Measurements from ENCODE around the gene GFOD1. TPM values are rescaled to one million over a fixed set of nuclear protein-coding genes. Genes with fewer than 3 reads are reported as not detected.

GFOD1 gene
- total RNA-seq, 4 donors from 2014 or later = 21.8 to 49.4 (median 31.1) TPM

DNA sequence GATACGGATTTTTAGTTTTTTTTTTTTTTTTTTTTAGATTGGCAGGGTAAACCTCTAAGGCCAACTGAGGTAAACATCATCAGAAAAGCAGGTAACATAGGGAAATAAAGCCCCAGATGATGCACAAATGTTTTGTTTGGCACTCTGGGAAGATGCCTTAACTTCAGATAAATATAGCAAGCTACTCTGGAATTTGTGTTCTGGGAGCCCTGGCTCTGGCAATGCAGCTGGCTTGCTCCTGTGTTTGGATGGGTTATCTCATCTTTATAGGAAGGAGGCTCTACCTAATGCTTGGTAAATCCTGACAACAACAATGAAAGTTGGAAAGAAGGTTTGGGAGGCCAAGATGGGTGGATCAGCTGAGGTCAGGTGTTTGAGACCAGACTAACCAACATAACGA is 77.4 kb downstream of the GFOD1 start:
- peak overlapping the region in 2 of 4 donors; percentile 18 to 69 for H3K27ac ChIP-seq
- no peak overlapping the region for H3K4me3 ChIP-seq
- H3K36me3 ChIP-seq = no peaks in the 10 kb centered on the region
- no peaks in the 10 kb centered on the region for H3K9me3 ChIP-seq
- H3K4me1 ChIP-seq = peaks cover 0 to 76% (median 48%) of the 10 kb centered on the region in 4 donors
- WGBS, 2 donors = 61 to 73% methylated on average over 2 of the region's 2 CpGs
- no peak for DNase-seq (ENCODE audit: low spot score in 2 of 2)
- no peaks in the 10 kb centered on the region for H3K27me3 ChIP-seq
- no peak for TF ChIP-seq EP300 (IDR thresholded peaks at IDR 0.05)
- TF ChIP-seq POLR2A (IDR thresholded peaks at IDR 0.05) = no peak
- TF ChIP-seq, protein P1, sequence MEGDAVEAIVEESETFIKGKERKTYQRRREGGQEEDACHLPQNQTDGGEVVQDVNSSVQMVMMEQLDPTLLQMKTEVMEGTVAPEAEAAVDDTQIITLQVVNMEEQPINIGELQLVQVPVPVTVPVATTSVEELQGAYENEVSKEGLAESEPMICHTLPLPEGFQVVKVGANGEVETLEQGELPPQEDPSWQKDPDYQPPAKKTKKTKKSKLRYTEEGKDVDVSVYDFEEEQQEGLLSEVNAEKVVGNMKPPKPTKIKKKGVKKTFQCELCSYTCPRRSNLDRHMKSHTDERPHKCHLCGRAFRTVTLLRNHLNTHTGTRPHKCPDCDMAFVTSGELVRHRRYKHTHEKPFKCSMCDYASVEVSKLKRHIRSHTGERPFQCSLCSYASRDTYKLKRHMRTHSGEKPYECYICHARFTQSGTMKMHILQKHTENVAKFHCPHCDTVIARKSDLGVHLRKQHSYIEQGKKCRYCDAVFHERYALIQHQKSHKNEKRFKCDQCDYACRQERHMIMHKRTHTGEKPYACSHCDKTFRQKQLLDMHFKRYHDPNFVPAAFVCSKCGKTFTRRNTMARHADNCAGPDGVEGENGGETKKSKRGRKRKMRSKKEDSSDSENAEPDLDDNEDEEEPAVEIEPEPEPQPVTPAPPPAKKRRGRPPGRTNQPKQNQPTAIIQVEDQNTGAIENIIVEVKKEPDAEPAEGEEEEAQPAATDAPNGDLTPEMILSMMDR (IDR thresholded peaks at IDR 0.05) = no peak

DNA sequence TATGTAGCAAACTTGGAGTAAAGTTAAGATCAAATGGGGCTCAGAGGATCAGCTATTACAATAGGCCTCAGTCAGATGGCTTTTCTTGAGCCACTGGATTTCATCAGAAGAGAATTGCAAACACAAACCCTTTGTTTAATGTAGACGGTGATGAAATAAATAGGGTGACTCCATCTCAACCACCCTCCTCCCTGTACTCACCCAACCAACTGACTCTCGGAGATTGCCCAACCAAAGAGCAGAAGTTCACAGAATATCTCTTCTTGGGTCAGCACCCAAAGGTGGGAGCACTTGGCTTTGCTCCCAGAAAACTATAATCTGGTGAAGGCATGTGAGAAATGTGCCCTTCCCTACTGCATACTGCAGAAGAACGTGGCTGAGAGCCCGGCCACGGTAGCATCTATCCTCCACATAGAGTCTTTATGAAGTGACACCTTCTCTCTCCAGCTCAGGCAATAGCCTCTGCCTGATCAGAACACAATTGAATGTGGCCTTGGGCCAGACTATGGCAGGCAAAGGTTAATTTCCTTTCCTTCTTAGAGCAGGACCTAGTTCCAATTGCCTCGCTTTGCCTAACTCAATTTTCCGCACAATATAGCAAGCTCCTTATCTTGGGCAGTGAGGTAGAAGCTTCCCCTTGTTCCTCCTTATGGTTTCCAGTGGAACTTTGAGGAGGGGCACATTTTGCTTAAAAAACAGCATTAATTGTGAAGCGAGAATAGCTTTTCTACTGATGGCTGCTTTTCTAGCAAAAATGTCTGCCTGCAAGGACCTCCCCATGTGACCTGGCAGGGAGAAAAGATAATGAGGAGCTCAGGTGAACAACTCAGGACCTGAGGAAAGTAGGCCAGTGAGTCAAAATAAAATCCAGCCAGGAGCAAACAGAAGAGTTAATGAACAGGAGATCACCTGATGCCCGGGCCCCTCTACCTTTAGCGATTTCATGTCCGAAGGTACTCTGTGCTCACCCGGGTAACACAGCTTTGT is 79.4 kb downstream of the GFOD1 start:
- DNase-seq (ENCODE audit: low spot score in 2 of 2) = peak; percentile 27 to 60
- H3K4me1 ChIP-seq = peaks cover 0 to 74% (median 45%) of the 10 kb centered on the region in 4 donors
- peak; percentile 25 to 94 for TF ChIP-seq EP300 (IDR thresholded peaks at IDR 0.05)
- TF ChIP-seq, protein P1 (IDR thresholded peaks at IDR 0.05) = no peak
- H3K36me3 ChIP-seq = no peaks in the 10 kb centered on the region
- 60 to 68% methylated on average over 12 of the region's 12 CpGs for WGBS, 2 donors
- no peaks in the 10 kb centered on the region for H3K27me3 ChIP-seq
- no peak overlapping the region for H3K4me3 ChIP-seq
- H3K9me3 ChIP-seq = no peaks in the 10 kb centered on the region
- H3K27ac ChIP-seq = peak overlapping the region; percentile 37 to 89 (median 72)

DNA sequence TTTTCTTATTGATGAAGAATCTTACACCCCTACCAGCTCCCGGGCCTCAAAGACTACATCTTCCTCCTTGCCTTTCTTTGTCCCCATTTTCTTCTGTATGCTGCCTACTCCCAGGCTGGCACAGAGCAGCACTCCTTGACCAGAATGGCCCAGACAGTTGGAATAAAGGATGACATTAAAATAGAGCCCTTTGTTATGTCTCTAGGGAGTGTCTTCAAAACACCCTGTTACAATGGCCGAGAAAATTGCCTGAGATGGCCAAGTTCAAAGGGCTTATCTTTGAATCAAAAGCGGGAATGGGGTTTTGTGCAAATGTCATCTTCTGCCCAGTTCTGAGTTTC is 80.1 kb downstream of the GFOD1 start:
- Histone ChIP-seq H3K9me3 (no peaks in the 10 kb centered on the region), H3K4me3 (no peak overlapping the region), H3K27me3 (no peaks in the 10 kb centered on the region), H3K4me1 (peaks cover 0 to 67% (median 42%) of the 10 kb centered on the region in 4 donors), H3K36me3 (no peaks in the 10 kb centered on the region), H3K27ac (peak overlapping the region; percentile 37 to 89 (median 72))
- 52 to 58% methylated on average over 3 of the region's 3 CpGs for WGBS, 2 donors
- DNase-seq (ENCODE audit: low spot score in 2 of 2) = no peak
- TF ChIP-seq, protein P1 (IDR thresholded peaks at IDR 0.05) = no peak
- TF ChIP-seq POLR2A (IDR thresholded peaks at IDR 0.05) (no peak), EP300 (IDR thresholded peaks at IDR 0.05) (no peak)

DNA sequence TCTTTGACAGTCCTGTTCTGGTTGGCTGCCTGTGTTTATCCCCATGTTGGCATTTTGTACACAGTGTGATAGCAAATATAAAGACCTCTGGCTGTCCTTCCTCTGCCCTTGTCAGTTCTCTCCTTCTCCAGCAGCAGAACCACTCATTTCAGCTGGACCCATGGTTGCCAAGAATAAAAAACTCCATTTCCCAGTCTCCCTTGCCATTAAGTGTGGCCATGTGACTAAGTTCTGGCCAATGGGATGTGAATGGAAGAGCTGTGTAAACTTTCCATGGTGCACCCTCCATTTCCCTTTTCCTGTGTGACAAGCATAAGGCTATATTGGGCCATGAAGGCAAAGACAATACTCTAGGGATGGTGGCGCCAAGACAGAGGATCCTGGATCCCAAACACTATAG is 80.6 kb downstream of the GFOD1 start:
- Histone ChIP-seq H3K27me3 (no peaks in the 10 kb centered on the region), H3K4me1 (peaks cover 0 to 64% (median 41%) of the 10 kb centered on the region in 4 donors), H3K36me3 (no peaks in the 10 kb centered on the region), H3K4me3 (no peak overlapping the region), H3K9me3 (no peaks in the 10 kb centered on the region), H3K27ac (peak overlapping the region; percentile 6 to 89 (median 72))
- 88 to 100% methylated on average over 1 of the region's 1 CpG for WGBS, 2 donors
- no peak for DNase-seq (ENCODE audit: low spot score in 2 of 2)
- TF ChIP-seq, protein P1 (IDR thresholded peaks at IDR 0.05) = no peak
- no peak for TF ChIP-seq POLR2A (IDR thresholded peaks at IDR 0.05)
- no peak for TF ChIP-seq EP300 (IDR thresholded peaks at IDR 0.05)

DNA sequence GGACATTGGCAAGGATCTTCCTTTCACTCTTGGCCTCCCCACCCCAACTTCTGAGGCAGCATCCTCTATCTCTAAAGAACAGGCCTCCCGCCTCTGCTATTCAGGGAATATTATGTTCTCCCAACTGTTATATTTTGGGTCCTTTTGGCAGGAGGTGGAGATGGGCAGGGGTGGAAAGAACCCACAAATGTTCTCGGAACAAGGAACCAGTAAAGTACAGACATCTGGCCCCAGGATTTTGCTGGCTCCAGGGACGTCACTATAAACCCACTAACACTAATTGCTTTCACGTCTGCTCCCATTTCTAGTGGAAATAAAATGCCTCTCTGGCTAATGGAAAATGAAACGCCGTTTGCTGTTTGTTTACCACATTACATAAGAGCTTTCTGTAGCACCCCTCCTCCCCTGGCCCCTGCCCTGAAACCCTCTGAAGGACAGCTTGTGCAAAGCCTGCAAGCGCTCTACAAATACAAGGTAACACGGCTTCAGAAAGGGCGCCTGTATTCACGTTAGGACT is 81.4 kb downstream of the GFOD1 start:
- Histone ChIP-seq H3K9me3 (no peaks in the 10 kb centered on the region), H3K27ac (peak overlapping the region; percentile 6 to 89 (median 71)), H3K27me3 (no peaks in the 10 kb centered on the region), H3K4me1 (peaks cover 0 to 64% (median 41%) of the 10 kb centered on the region in 4 donors), H3K36me3 (no peaks in the 10 kb centered on the region), H3K4me3 (no peak overlapping the region)
- peak in 1 of 2 donors; percentile 28 for DNase-seq (ENCODE audit: low spot score in 2 of 2)
- WGBS, 2 donors = 67 to 69% methylated on average over 10 of the region's 10 CpGs
- TF ChIP-seq EP300 (IDR thresholded peaks at IDR 0.05) = peak in 1 of 2 donors; percentile 48
- no peak for TF ChIP-seq POLR2A (IDR thresholded peaks at IDR 0.05)
- TF ChIP-seq, protein P1 (IDR thresholded peaks at IDR 0.05) = no peak
